BE2C (cell line): ENCODE measurements around the gene RPH3AL.

Experiments used
- DNase-seq: peaks from one replicate; pipeline ENCODE4 v3.0.0-alpha.2; 2020
- H3K27me3 ChIP-seq: fragments of 250-450 bp; sonication (Bioruptor Pico); 2 replicates; pipeline ENCODE4 v1.5.1; 2020; ENCODE audit warnings: mild to moderate bottlenecking
- H3K36me3 ChIP-seq: fragments of 250-450 bp; sonication (Bioruptor Pico); 2 replicates; pipeline ENCODE4 v1.5.1; 2020; ENCODE audit warnings: mild to moderate bottlenecking
- H3K4me1 ChIP-seq: fragments of 250-450 bp; sonication (Bioruptor Pico); 2 replicates; pipeline ENCODE4 v1.5.1; 2020
- H3K4me3 ChIP-seq: 2 replicates; pipeline ENCODE4 v1.5.1; 2011; ENCODE audit warnings: low read depth, low read length
- H3K9me3 ChIP-seq: fragments of 250-450 bp; sonication (Bioruptor Pico); 2 replicates; pipeline ENCODE4 v1.5.1; 2020
- CTCF ChIP-seq: IDR thresholded peaks from 2 replicates; pipeline ENCODE4 v1.5.1; 2012; ENCODE audit warnings: mild to moderate bottlenecking, low read depth, low read length

RPH3AL gene

GRCh38 chr17:298791-299450 is 53.7 kb downstream of the RPH3AL start:
- TF ChIP-seq CTCF: no peak
- no peaks in the 10 kb centered on the region for H3K9me3 ChIP-seq
- H3K27me3 ChIP-seq: no peaks in the 10 kb centered on the region
- no peak overlapping the region for H3K4me3 ChIP-seq
- H3K36me3 ChIP-seq: no peaks in the 10 kb centered on the region
- no peaks in the 10 kb centered on the region for H3K4me1 ChIP-seq
- DNase-seq: no peak

- no peaks in the 10 kb centered on the region for H3K27me3 ChIP-seq
- no peaks in the 10 kb centered on the region for H3K4me1 ChIP-seq
- H3K9me3 ChIP-seq: no peaks in the 10 kb centered on the region
- H3K36me3 ChIP-seq: no peaks in the 10 kb centered on the region
- H3K4me3 ChIP-seq: no peak overlapping the region
- TF ChIP-seq CTCF: no peak
- no peak for DNase-seq
Measured at GRCh38 chr17:297758-298157, 54.8 kb downstream of the RPH3AL start.

- Histone ChIP-seq H3K27me3 (no peaks in the 10 kb centered on the region), H3K4me3 (no peak overlapping the region), H3K36me3 (no peaks in the 10 kb centered on the region), H3K4me1 (no peaks in the 10 kb centered on the region), H3K9me3 (no peaks in the 10 kb centered on the region)
- no peak for DNase-seq
- no peak for TF ChIP-seq CTCF
Measured at GRCh38 chr17:296906-297690, 55.5 kb downstream of the RPH3AL start.

- TF ChIP-seq CTCF: no peak
- no peak for DNase-seq
- no peaks in the 10 kb centered on the region for H3K4me1 ChIP-seq
- H3K4me3 ChIP-seq: no peak overlapping the region
- H3K27me3 ChIP-seq: no peaks in the 10 kb centered on the region
- no peaks in the 10 kb centered on the region for H3K36me3 ChIP-seq
- H3K9me3 ChIP-seq: no peaks in the 10 kb centered on the region
Measured at GRCh38 chr17:296379-296778, 56.2 kb downstream of the RPH3AL start.

GRCh38 chr17:292531-293382 is 59.9 kb downstream of the RPH3AL start:
- Histone ChIP-seq H3K36me3 (no peaks in the 10 kb centered on the region), H3K4me3 (no peak overlapping the region), H3K4me1 (no peaks in the 10 kb centered on the region), H3K9me3 (no peaks in the 10 kb centered on the region), H3K27me3 (no peaks in the 10 kb centered on the region)
- DNase-seq: no peak
- no peak for TF ChIP-seq CTCF
